ENCODE data around the gene NR2F1-AS1. TPM values are rescaled to one million over a fixed set of nuclear protein-coding genes. Genes with fewer than 3 reads are reported as not detected.

The NR2F1-AS1 gene
- total RNA-seq, 1 donor from 2014 or later: 6.9 TPM

- FAIRE-seq: no peak
- peak overlapping the region; percentile 44 for H3K27ac ChIP-seq (ENCODE audit: low read depth, low read length)
Observed at GRCh38 chr5:93574491-93575305, 6.3 kb downstream of the NR2F1-AS1 start.

GRCh38 chr5:93573354-93574351 is 7.4 kb downstream of the NR2F1-AS1 start:
- Histone ChIP-seq H3K27me3 (ENCODE audit: insufficient read depth, low read length) (no peaks in the 10 kb centered on the region), H2AFZ (ENCODE audit: low read depth, low read length) (peak overlapping the region; percentile 69), H3K9me3 (ENCODE audit: insufficient read depth, low read depth, low read length) (no peaks in the 10 kb centered on the region), H3K79me2 (ENCODE audit: insufficient read depth, low read length) (peaks cover 100% of the 10 kb centered on the region), H3K4me2 (ENCODE audit: low read length) (peak overlapping the region; percentile 85), H3K36me3 (ENCODE audit: insufficient read depth, low read length) (no peaks in the 10 kb centered on the region), H3K27ac (ENCODE audit: low read depth, low read length) (peak overlapping the region; percentile 44), H3K9ac (ENCODE audit: low read length) (peak overlapping the region; percentile 70), H3K4me3 (ENCODE audit: insufficient read depth, low read depth, low read length) (peak overlapping the region; percentile 50), H3K4me1 (ENCODE audit: insufficient read depth, low read length) (peaks cover 45% of the 10 kb centered on the region), H4K20me1 (ENCODE audit: insufficient read depth, low read length) (peaks cover 4% of the 10 kb centered on the region)
- DNase-seq (ENCODE audit: low read depth) (no peak), FAIRE-seq (no peak)
- peaks cover 89% of the 10 kb centered on the region for H3K27me3 Mint-ChIP-seq (ENCODE audit: low read depth, unreplicated experiment)
- H3K27ac Mint-ChIP-seq (ENCODE audit: unreplicated experiment): peak overlapping the region; percentile 31
- peaks cover 8% of the 10 kb centered on the region for H3K9me3 Mint-ChIP-seq (ENCODE audit: unreplicated experiment)
- TF ChIP-seq EZH2 (IDR thresholded peaks at IDR 0.05; ENCODE audit: insufficient read depth, low read length) (no peak), CTCF (IDR thresholded peaks at IDR 0.05; ENCODE audit: insufficient read depth, low read depth, low read length) (no peak)
- H3K4me1 Mint-ChIP-seq (ENCODE audit: low read depth, unreplicated experiment): peaks cover 5% of the 10 kb centered on the region
- peaks cover 5% of the 10 kb centered on the region for H3K36me3 Mint-ChIP-seq (ENCODE audit: low read depth, unreplicated experiment)
- no peak overlapping the region for H3K4me3 Mint-ChIP-seq (ENCODE audit: unreplicated experiment)

More at GRCh38 chr5:93574491-93575305, 6.3 kb downstream of the NR2F1-AS1 start:
- peaks cover 5% of the 10 kb centered on the region for H3K4me1 Mint-ChIP-seq (ENCODE audit: low read depth, unreplicated experiment)
- Histone ChIP-seq H3K4me2 (ENCODE audit: low read length) (peak overlapping the region; percentile 85), H3K4me3 (ENCODE audit: insufficient read depth, low read depth, low read length) (peak overlapping the region; percentile 5), H3K9ac (ENCODE audit: low read length) (peak overlapping the region; percentile 70), H3K9me3 (ENCODE audit: insufficient read depth, low read depth, low read length) (no peaks in the 10 kb centered on the region), H3K79me2 (ENCODE audit: insufficient read depth, low read length) (peaks cover 98% of the 10 kb centered on the region), H3K36me3 (ENCODE audit: insufficient read depth, low read length) (no peaks in the 10 kb centered on the region), H3K27me3 (ENCODE audit: insufficient read depth, low read length) (no peaks in the 10 kb centered on the region), H4K20me1 (ENCODE audit: insufficient read depth, low read length) (peaks cover 4% of the 10 kb centered on the region), H2AFZ (ENCODE audit: low read depth, low read length) (no peak overlapping the region), H3K4me1 (ENCODE audit: insufficient read depth, low read length) (peaks cover 51% of the 10 kb centered on the region)
- no peak overlapping the region for H3K27ac Mint-ChIP-seq (ENCODE audit: unreplicated experiment)
- TF ChIP-seq CTCF (IDR thresholded peaks at IDR 0.05; ENCODE audit: insufficient read depth, low read depth, low read length): no peak
- TF ChIP-seq EZH2 (IDR thresholded peaks at IDR 0.05; ENCODE audit: insufficient read depth, low read length): no peak
- no peak for DNase-seq (ENCODE audit: low read depth)
- peaks cover 81% of the 10 kb centered on the region for H3K27me3 Mint-ChIP-seq (ENCODE audit: low read depth, unreplicated experiment)
- H3K9me3 Mint-ChIP-seq (ENCODE audit: unreplicated experiment): peaks cover 6% of the 10 kb centered on the region
- no peak overlapping the region for H3K4me3 Mint-ChIP-seq (ENCODE audit: unreplicated experiment)
- peaks cover 2% of the 10 kb centered on the region for H3K36me3 Mint-ChIP-seq (ENCODE audit: low read depth, unreplicated experiment)
